HG02571 (cell line): ENCODE data around the gene PPM1A.

ENCODE experiments used
- ATAC-seq: cut with Tn5 transposase; IDR thresholded peaks from one replicate; pipeline ENCODE4 v1.9.1; 2021; ENCODE audit warnings: mild to moderate bottlenecking, moderate library complexity; ENCODE audit not compliant: unreplicated experiment

PPM1A gene

GRCh38 chr14:60248697-60249318 lies at the start of gene PPM1A:
PPM1A (plus strand) TSS chr14:60249221; CDS start chr14:60282704, 33,483 bp downstream.
- ATAC-seq: peak; percentile 68

GRCh38 chr14:60199321-60199720 lies 49.7 kb upstream of the PPM1A start:
- ATAC-seq: no peak

GRCh38 chr14:60204104-60204842 lies 44.7 kb upstream of the PPM1A start:
- ATAC-seq: peak; percentile 77

GRCh38 chr14:60204843-60205774 lies 43.9 kb upstream of the PPM1A start:
- peak; percentile 53 for ATAC-seq

GRCh38 chr14:60206249-60206670 lies 42.8 kb upstream of the PPM1A start:
- no peak for ATAC-seq

GRCh38 chr14:60206837-60207533 lies 42.0 kb upstream of the PPM1A start:
- ATAC-seq: peak; percentile 38

- ATAC-seq: no peak
These were observed 38.3 kb upstream of the PPM1A start for GRCh38 chr14:60210703-60211102.

GRCh38 chr14:60211153-60211552 lies 37.9 kb upstream of the PPM1A start:
- no peak for ATAC-seq

- peak; percentile 90 for ATAC-seq
These were observed 36.3 kb upstream of the PPM1A start for GRCh38 chr14:60212503-60213371.

GRCh38 chr14:60214003-60214402 lies 35.0 kb upstream of the PPM1A start:
- no peak for ATAC-seq

GRCh38 chr14:60214415-60215126 lies 34.5 kb upstream of the PPM1A start:
- no peak for ATAC-seq

GRCh38 chr14:60215127-60215444 lies 33.9 kb upstream of the PPM1A start:
- no peak for ATAC-seq

GRCh38 chr14:60215520-60216420 lies 33.3 kb upstream of the PPM1A start:
- no peak for ATAC-seq

GRCh38 chr14:60217713-60218112 lies 31.3 kb upstream of the PPM1A start:
- ATAC-seq: no peak

GRCh38 chr14:60220084-60220483 lies 28.9 kb upstream of the PPM1A start:
- ATAC-seq: peak; percentile 74

GRCh38 chr14:60220917-60221316 lies 28.1 kb upstream of the PPM1A start:
- no peak for ATAC-seq

- ATAC-seq: no peak
These were observed 27.6 kb upstream of the PPM1A start for GRCh38 chr14:60221457-60221856.

- ATAC-seq: no peak
These were observed 26.2 kb upstream of the PPM1A start for GRCh38 chr14:60222820-60223219.
